ENCODE data around the gene SYT1.

GRCh38 chr12:79012636-79013035 is 148.1 kb downstream of the SYT1 start:
- TF ChIP-seq POLR2A (IDR thresholded peaks at IDR 0.05), result no peak
- TF ChIP-seq, protein P1, sequence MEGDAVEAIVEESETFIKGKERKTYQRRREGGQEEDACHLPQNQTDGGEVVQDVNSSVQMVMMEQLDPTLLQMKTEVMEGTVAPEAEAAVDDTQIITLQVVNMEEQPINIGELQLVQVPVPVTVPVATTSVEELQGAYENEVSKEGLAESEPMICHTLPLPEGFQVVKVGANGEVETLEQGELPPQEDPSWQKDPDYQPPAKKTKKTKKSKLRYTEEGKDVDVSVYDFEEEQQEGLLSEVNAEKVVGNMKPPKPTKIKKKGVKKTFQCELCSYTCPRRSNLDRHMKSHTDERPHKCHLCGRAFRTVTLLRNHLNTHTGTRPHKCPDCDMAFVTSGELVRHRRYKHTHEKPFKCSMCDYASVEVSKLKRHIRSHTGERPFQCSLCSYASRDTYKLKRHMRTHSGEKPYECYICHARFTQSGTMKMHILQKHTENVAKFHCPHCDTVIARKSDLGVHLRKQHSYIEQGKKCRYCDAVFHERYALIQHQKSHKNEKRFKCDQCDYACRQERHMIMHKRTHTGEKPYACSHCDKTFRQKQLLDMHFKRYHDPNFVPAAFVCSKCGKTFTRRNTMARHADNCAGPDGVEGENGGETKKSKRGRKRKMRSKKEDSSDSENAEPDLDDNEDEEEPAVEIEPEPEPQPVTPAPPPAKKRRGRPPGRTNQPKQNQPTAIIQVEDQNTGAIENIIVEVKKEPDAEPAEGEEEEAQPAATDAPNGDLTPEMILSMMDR (IDR thresholded peaks at IDR 0.05), result no peak
